GM18858 (cell line): ENCODE results near the gene JTB.

Source experiments
- ATAC-seq: cut with Tn5 transposase; IDR thresholded peaks from one replicate; pipeline ENCODE4 v1.9.1; 2021; ENCODE audit not compliant: unreplicated experiment

JTB gene

GRCh38 chr1:153933955-153934354, 43.5 kb downstream of the JTB start:
- no peak for ATAC-seq

GRCh38 chr1:153933430-153933829, 44.0 kb downstream of the JTB start:
- ATAC-seq: no peak

GRCh38 chr1:153932156-153933131, 45.0 kb downstream of the JTB start:
- no peak for ATAC-seq

GRCh38 chr1:153929981-153930948, 47.2 kb downstream of the JTB start:
- ATAC-seq: no peak

GRCh38 chr1:153929426-153929825, 48.0 kb downstream of the JTB start:
- no peak for ATAC-seq

- no peak for ATAC-seq
These were observed 48.6 kb downstream of the JTB start for GRCh38 chr1:153928791-153929341.

GRCh38 chr1:153928245-153928644, 49.2 kb downstream of the JTB start:
- no peak for ATAC-seq

- no peak for ATAC-seq
These were observed 51.1 kb downstream of the JTB start for GRCh38 chr1:153926405-153926804.
